WTC11 (cell line): Measurements from ENCODE around the gene STK32C.

Experiments used
- MYBL2 ChIP-seq: sonication (generic); formaldehyde crosslinking; IDR thresholded peaks from 2 replicates; pipeline ENCODE4 v1.8.1; 2023; ENCODE audit warnings: mild to moderate bottlenecking, moderate library complexity, missing genetic modification reagents
- NFE2L1 ChIP-seq: sonication (generic); formaldehyde crosslinking; IDR thresholded peaks from 2 replicates; pipeline ENCODE4 v1.8.1; 2023; ENCODE audit warnings: missing genetic modification reagents
- NFYB ChIP-seq: sonication (generic); formaldehyde crosslinking; conservative IDR thresholded peaks from 2 replicates; pipeline ENCODE4 v1.8.0; 2022; ENCODE audit warnings: low read depth, missing genetic modification reagents
- OVOL2 ChIP-seq: fragments of 250-450 bp; sonication (Bioruptor Pico); IDR thresholded peaks from 2 replicates; pipeline ENCODE4 v1.9.0; 2021; ENCODE audit warnings: mild to moderate bottlenecking, borderline replicate concordance
- TF ChIP-seq, protein P1 (sequence below): fragments of 200-600 bp; IDR thresholded peaks from 2 replicates; pipeline ENCODE4 v1.8.0; 2022; ENCODE audit warnings: antibody characterized with exemption
- TF ChIP-seq, protein P2 (sequence below): sonication (generic); formaldehyde crosslinking; IDR thresholded peaks from 2 replicates; pipeline ENCODE4 v1.8.1; 2023; ENCODE audit warnings: mild to moderate bottlenecking, missing genetic modification reagents, moderate library complexity
- TF ChIP-seq, protein P3 (sequence below): sonication (generic); formaldehyde crosslinking; IDR thresholded peaks from 2 replicates; pipeline ENCODE4 v1.8.0; 2022; ENCODE audit warnings: mild to moderate bottlenecking, missing genetic modification reagents
- TF ChIP-seq, protein P4 (sequence below): sonication (generic); formaldehyde crosslinking; IDR thresholded peaks from 2 replicates; pipeline ENCODE4 v1.8.0; 2023; ENCODE audit warnings: missing genetic modification reagents, mild to moderate bottlenecking, borderline replicate concordance
- TF ChIP-seq, protein P5 (sequence below): sonication (generic); formaldehyde crosslinking; IDR thresholded peaks from 2 replicates; pipeline ENCODE4 v1.8.0; 2022; ENCODE audit warnings: mild to moderate bottlenecking, missing genetic modification reagents
- TF ChIP-seq, protein P6 (sequence below): sonication (generic); formaldehyde crosslinking; conservative IDR thresholded peaks from 2 replicates; pipeline ENCODE4 v1.8.1; 2022; ENCODE audit warnings: mild to moderate bottlenecking, missing genetic modification reagents

DNA sequence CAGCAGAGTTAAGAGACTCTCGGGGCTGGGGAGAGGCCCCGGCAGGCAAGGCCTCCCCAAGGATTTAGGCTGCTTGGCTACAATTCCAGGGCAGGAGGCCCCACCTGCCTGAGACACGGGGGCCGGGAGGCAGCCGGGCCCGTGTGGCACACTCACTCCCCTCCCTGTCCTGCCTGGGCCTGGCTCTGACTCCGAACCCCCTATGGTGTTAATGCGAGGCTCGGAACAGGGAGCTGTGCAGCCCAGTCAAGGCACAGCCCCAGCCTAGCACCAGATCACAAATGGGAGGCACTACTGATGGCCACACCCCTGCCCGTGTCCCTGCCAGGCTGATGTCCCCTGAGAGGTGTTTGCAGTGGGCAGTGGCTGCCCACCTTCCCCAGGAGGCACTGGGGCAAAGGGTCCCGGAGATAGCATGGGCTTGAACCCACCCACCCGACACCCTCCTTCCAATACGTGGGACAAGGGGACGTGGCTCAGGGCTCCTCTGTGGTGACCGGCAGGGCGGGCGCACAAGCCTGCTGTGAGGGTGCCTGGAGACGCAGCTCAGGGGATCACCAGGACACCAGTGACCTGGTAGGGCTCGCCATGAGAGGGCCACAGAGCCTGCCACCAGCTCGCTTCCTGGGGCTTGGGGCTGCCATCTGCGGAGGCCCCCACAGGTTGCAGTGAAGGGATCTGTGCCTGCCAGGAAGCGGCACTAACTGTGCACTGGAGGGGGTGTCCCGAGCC lies 84.0 kb downstream of the STK32C start:
- TF ChIP-seq, protein P1, sequence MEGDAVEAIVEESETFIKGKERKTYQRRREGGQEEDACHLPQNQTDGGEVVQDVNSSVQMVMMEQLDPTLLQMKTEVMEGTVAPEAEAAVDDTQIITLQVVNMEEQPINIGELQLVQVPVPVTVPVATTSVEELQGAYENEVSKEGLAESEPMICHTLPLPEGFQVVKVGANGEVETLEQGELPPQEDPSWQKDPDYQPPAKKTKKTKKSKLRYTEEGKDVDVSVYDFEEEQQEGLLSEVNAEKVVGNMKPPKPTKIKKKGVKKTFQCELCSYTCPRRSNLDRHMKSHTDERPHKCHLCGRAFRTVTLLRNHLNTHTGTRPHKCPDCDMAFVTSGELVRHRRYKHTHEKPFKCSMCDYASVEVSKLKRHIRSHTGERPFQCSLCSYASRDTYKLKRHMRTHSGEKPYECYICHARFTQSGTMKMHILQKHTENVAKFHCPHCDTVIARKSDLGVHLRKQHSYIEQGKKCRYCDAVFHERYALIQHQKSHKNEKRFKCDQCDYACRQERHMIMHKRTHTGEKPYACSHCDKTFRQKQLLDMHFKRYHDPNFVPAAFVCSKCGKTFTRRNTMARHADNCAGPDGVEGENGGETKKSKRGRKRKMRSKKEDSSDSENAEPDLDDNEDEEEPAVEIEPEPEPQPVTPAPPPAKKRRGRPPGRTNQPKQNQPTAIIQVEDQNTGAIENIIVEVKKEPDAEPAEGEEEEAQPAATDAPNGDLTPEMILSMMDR: no peak
- TF ChIP-seq NFYB (CRISPR knock-in tag) (no peak), OVOL2 (no peak), NFE2L1 (CRISPR knock-in tag) (no peak), MYBL2 (CRISPR knock-in tag) (no peak)
- TF ChIP-seq, protein P2, sequence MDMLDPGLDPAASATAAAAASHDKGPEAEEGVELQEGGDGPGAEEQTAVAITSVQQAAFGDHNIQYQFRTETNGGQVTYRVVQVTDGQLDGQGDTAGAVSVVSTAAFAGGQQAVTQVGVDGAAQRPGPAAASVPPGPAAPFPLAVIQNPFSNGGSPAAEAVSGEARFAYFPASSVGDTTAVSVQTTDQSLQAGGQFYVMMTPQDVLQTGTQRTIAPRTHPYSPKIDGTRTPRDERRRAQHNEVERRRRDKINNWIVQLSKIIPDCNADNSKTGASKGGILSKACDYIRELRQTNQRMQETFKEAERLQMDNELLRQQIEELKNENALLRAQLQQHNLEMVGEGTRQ (CRISPR knock-in tag): no peak
- TF ChIP-seq, protein P3, sequence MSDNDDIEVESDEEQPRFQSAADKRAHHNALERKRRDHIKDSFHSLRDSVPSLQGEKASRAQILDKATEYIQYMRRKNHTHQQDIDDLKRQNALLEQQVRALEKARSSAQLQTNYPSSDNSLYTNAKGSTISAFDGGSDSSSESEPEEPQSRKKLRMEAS (CRISPR knock-in tag): no peak
- TF ChIP-seq, protein P4, sequence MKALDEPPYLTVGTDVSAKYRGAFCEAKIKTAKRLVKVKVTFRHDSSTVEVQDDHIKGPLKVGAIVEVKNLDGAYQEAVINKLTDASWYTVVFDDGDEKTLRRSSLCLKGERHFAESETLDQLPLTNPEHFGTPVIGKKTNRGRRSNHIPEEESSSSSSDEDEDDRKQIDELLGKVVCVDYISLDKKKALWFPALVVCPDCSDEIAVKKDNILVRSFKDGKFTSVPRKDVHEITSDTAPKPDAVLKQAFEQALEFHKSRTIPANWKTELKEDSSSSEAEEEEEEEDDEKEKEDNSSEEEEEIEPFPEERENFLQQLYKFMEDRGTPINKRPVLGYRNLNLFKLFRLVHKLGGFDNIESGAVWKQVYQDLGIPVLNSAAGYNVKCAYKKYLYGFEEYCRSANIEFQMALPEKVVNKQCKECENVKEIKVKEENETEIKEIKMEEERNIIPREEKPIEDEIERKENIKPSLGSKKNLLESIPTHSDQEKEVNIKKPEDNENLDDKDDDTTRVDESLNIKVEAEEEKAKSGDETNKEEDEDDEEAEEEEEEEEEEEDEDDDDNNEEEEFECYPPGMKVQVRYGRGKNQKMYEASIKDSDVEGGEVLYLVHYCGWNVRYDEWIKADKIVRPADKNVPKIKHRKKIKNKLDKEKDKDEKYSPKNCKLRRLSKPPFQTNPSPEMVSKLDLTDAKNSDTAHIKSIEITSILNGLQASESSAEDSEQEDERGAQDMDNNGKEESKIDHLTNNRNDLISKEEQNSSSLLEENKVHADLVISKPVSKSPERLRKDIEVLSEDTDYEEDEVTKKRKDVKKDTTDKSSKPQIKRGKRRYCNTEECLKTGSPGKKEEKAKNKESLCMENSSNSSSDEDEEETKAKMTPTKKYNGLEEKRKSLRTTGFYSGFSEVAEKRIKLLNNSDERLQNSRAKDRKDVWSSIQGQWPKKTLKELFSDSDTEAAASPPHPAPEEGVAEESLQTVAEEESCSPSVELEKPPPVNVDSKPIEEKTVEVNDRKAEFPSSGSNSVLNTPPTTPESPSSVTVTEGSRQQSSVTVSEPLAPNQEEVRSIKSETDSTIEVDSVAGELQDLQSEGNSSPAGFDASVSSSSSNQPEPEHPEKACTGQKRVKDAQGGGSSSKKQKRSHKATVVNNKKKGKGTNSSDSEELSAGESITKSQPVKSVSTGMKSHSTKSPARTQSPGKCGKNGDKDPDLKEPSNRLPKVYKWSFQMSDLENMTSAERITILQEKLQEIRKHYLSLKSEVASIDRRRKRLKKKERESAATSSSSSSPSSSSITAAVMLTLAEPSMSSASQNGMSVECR: no peak
- TF ChIP-seq, protein P5, sequence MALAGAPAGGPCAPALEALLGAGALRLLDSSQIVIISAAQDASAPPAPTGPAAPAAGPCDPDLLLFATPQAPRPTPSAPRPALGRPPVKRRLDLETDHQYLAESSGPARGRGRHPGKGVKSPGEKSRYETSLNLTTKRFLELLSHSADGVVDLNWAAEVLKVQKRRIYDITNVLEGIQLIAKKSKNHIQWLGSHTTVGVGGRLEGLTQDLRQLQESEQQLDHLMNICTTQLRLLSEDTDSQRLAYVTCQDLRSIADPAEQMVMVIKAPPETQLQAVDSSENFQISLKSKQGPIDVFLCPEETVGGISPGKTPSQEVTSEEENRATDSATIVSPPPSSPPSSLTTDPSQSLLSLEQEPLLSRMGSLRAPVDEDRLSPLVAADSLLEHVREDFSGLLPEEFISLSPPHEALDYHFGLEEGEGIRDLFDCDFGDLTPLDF: no peak
- TF ChIP-seq, protein P6, sequence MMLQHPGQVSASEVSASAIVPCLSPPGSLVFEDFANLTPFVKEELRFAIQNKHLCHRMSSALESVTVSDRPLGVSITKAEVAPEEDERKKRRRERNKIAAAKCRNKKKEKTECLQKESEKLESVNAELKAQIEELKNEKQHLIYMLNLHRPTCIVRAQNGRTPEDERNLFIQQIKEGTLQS (CRISPR knock-in tag): no peak
